WTC11 (cell line): ENCODE measurements around the gene GREB1. TPM values are rescaled to one million over a fixed set of nuclear protein-coding genes. Genes with fewer than 3 reads are reported as not detected.

Experiments used
- ATAC-seq: fragments of 200-7000 bp; cut with Tn5 transposase; 2 replicates; pipeline ENCODE4 v1.10.0; 2021; ENCODE audit warnings: mild to moderate bottlenecking, moderate library complexity
- CTCF ChIA-PET: fragments of 300-600 bp; sonication (Branson Sonifier 250); formaldehyde crosslinking; loops from one replicate; lab custom pipeline; 2021; ENCODE audit warnings: antibody characterized with exemption; lab: Charles Lee
- POLR2A ChIA-PET: fragments of 350-600 bp; sonication (Branson Sonifier 250); formaldehyde crosslinking; loops from one replicate; lab custom pipeline; 2021; ENCODE audit warnings: antibody characterized with exemption; lab: Charles Lee
- DNase-seq: peaks from one replicate; pipeline ENCODE4 v3.0.0; 2021; ENCODE audit warnings: low spot score
- H3K27ac Mint-ChIP-seq: 2 replicates; pipeline ENCODE4 v1.8.0; 2021; ENCODE audit warnings: mixed read lengths
- H3K27me3 Mint-ChIP-seq: 2 replicates; pipeline ENCODE4 v1.8.0; 2021; ENCODE audit warnings: low read depth, mild to moderate bottlenecking, moderate library complexity, mixed read lengths
- H3K36me3 Mint-ChIP-seq: 2 replicates; pipeline ENCODE4 v1.8.0; 2021; ENCODE audit warnings: mixed read lengths
- H3K4me1 Mint-ChIP-seq: 2 replicates; pipeline ENCODE4 v1.8.0; 2022; ENCODE audit warnings: mixed read lengths
- H3K4me3 Mint-ChIP-seq: 2 replicates; pipeline ENCODE4 v1.8.0; 2021; ENCODE audit warnings: mild to moderate bottlenecking, moderate library complexity, mixed read lengths
- H3K9me3 Mint-ChIP-seq: 2 replicates; pipeline ENCODE4 v1.8.0; 2021; ENCODE audit warnings: mixed read lengths
- ATF3 ChIP-seq: sonication (generic); formaldehyde crosslinking; conservative IDR thresholded peaks from 2 replicates; pipeline ENCODE4 v1.8.1; 2022; ENCODE audit warnings: mild to moderate bottlenecking, missing genetic modification reagents
- CTCF ChIP-seq: fragments of 200-600 bp; IDR thresholded peaks from 2 replicates; pipeline ENCODE4 v1.8.0; 2022; ENCODE audit warnings: antibody characterized with exemption
- E2F1 ChIP-seq: sonication (generic); formaldehyde crosslinking; IDR thresholded peaks from 2 replicates; pipeline ENCODE4 v1.8.0; 2022; ENCODE audit warnings: mild to moderate bottlenecking, missing genetic modification reagents
- E2F5 ChIP-seq: sonication (generic); formaldehyde crosslinking; IDR thresholded peaks from 2 replicates; pipeline ENCODE4 v1.8.1; 2022; ENCODE audit warnings: mild to moderate bottlenecking, moderate library complexity, missing genetic modification reagents
- EMX1 ChIP-seq: fragments of 250-450 bp; sonication (Bioruptor Pico); IDR thresholded peaks from 2 replicates; pipeline ENCODE4 v1.8.0; 2021; ENCODE audit warnings: mild to moderate bottlenecking
- ERG ChIP-seq: fragments of 250-450 bp; sonication (Bioruptor Pico); IDR thresholded peaks from 2 replicates; pipeline ENCODE4 v1.8.0; 2021; ENCODE audit warnings: mild to moderate bottlenecking
- ETV6 ChIP-seq: sonication (generic); formaldehyde crosslinking; IDR thresholded peaks from 2 replicates; pipeline ENCODE4 v1.8.1; 2022; ENCODE audit warnings: mild to moderate bottlenecking, missing genetic modification reagents
- FOXJ3 ChIP-seq: sonication (generic); formaldehyde crosslinking; IDR thresholded peaks from 2 replicates; pipeline ENCODE4 v1.9.0; 2021; ENCODE audit warnings: missing genetic modification reagents, mild to moderate bottlenecking, borderline replicate concordance
- GABPB1 ChIP-seq: sonication (generic); formaldehyde crosslinking; IDR thresholded peaks from 2 replicates; pipeline ENCODE4 v1.8.1; 2023; ENCODE audit warnings: mild to moderate bottlenecking, missing genetic modification reagents
- JUN ChIP-seq: sonication (generic); formaldehyde crosslinking; IDR thresholded peaks from 2 replicates; pipeline ENCODE4 v1.8.0; 2023; ENCODE audit warnings: mild to moderate bottlenecking, missing genetic modification reagents
- MLX ChIP-seq: sonication (generic); formaldehyde crosslinking; IDR thresholded peaks from 2 replicates; pipeline ENCODE4 v1.8.1; 2023; ENCODE audit warnings: mild to moderate bottlenecking, missing genetic modification reagents, moderate library complexity
- SOX15 ChIP-seq: fragments of 250-450 bp; sonication (Bioruptor Pico); IDR thresholded peaks from 2 replicates; pipeline ENCODE4 v1.9.0; 2021; ENCODE audit warnings: mild to moderate bottlenecking
- STAT6 ChIP-seq: sonication (generic); formaldehyde crosslinking; conservative IDR thresholded peaks from 2 replicates; pipeline ENCODE4 v1.8.1; 2023; ENCODE audit warnings: mild to moderate bottlenecking, low read depth, missing genetic modification reagents, moderate library complexity
- TCF7 ChIP-seq: sonication (generic); formaldehyde crosslinking; IDR thresholded peaks from 2 replicates; pipeline ENCODE4 v1.8.0; 2022; ENCODE audit warnings: mild to moderate bottlenecking, low read depth, missing genetic modification reagents, moderate library complexity
- TEAD4 ChIP-seq: sonication (generic); formaldehyde crosslinking; IDR thresholded peaks from 2 replicates; pipeline ENCODE4 v1.8.0; 2022; ENCODE audit warnings: mild to moderate bottlenecking, missing genetic modification reagents
- TP53 ChIP-seq: sonication (generic); formaldehyde crosslinking; IDR thresholded peaks from 2 replicates; pipeline ENCODE4 v1.8.1; 2023; ENCODE audit warnings: mild to moderate bottlenecking, missing genetic modification reagents
- ZBTB43 ChIP-seq: sonication (generic); formaldehyde crosslinking; IDR thresholded peaks from 2 replicates; pipeline ENCODE4 v1.8.1; 2023; ENCODE audit warnings: mild to moderate bottlenecking, missing genetic modification reagents
- ZNF219 ChIP-seq: sonication (generic); formaldehyde crosslinking; IDR thresholded peaks from 2 replicates; pipeline ENCODE4 v1.8.0; 2023; ENCODE audit warnings: missing genetic modification reagents, mild to moderate bottlenecking, borderline replicate concordance
- ZNF232 ChIP-seq: sonication (generic); formaldehyde crosslinking; IDR thresholded peaks from 2 replicates; pipeline ENCODE4 v1.8.0; 2022; ENCODE audit warnings: mild to moderate bottlenecking, missing genetic modification reagents
- ZNF281 ChIP-seq: sonication (generic); formaldehyde crosslinking; IDR thresholded peaks from 2 replicates; pipeline ENCODE4 v1.8.0; 2023; ENCODE audit warnings: mild to moderate bottlenecking, missing genetic modification reagents
- ZNF671 ChIP-seq: fragments of 250-450 bp; sonication (Bioruptor Pico); IDR thresholded peaks from 2 replicates; pipeline ENCODE4 v1.8.0; 2021; ENCODE audit warnings: mild to moderate bottlenecking
- total RNA-seq: library from RNA; stranded (reverse); gene quantifications from 3 replicates; pipeline ENCODE4 v1.2.3, GENCODE V29; 2021

The GREB1 gene
- total RNA-seq, 1 experiment from 2014 or later, result 35.7 TPM

GRCh38 chr2:11675423-11676112, 141.7 kb downstream of the GREB1 start (continued):
- TF ChIP-seq ATF3 (CRISPR knock-in tag), result no peak
- TF ChIP-seq ZBTB43 (CRISPR knock-in tag), result no peak
- no peak for TF ChIP-seq ZNF232 (CRISPR knock-in tag)
- no peak for TF ChIP-seq ERG
- no peak for TF ChIP-seq E2F5 (CRISPR knock-in tag)
- TF ChIP-seq EMX1, result no peak

GRCh38 chr2:11676640-11677039, 142.8 kb downstream of the GREB1 start:
- Mint-ChIP-seq H3K27me3 (no peaks in the 10 kb centered on the region), H3K4me3 (no peak overlapping the region), H3K4me1 (peaks cover 41% of the 10 kb centered on the region), H3K27ac (no peak overlapping the region), H3K36me3 (no peaks in the 10 kb centered on the region), H3K9me3 (no peaks in the 10 kb centered on the region)
- no peak for ATAC-seq
- DNase-seq, result no peak
- ChIA-PET CTCF (interaction anchor here (0.7 to 3.5 kb wide), 6 partner anchors 11 to 68 kb away, joined by 3 to 27 read pairs (median 5); no protein-coding TSS in a partner anchor), POLR2A (no interaction called here)
- TF ChIP-seq TEAD4 (no peak), ZNF219 (CRISPR knock-in tag) (no peak), SOX15 (no peak), ETV6 (CRISPR knock-in tag) (no peak), FOXJ3 (CRISPR knock-in tag) (no peak), ZNF281 (no peak), STAT6 (CRISPR knock-in tag) (no peak), ERG (no peak), JUN (CRISPR knock-in tag) (no peak), MLX (CRISPR knock-in tag) (no peak), E2F1 (CRISPR knock-in tag) (no peak), GABPB1 (CRISPR knock-in tag) (no peak), ZNF671 (CRISPR knock-in tag) (no peak), TP53 (CRISPR knock-in tag) (no peak), TCF7 (CRISPR knock-in tag) (no peak), CTCF (no peak)
